Measurements from ENCODE around the gene NTRK2.

Gene NTRK2

GRCh38 chr9:84686068-84686467, 16.5 kb downstream of the NTRK2 start:
- no peak for DNase-seq

DNA sequence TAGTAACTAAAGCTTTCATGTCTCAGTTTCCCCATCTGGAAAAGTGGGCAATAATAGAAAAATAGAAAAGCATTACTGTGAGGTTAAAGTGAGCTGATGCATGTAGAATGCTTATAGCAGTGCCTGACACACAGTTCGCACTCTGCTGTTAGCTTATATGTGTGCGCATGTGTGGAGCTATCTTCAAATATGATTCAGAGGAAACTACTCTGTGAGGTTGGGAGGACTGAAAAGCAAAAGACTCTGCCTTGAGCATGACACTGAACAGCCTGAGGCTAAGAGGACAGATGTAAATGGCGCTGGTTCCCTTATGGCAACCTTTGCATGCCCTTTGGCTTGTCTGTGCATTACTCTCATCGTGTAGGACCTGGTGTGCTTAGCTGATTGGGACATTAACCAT, 19.4 kb downstream of the NTRK2 start:
- no peak for DNase-seq

- no peak for DNase-seq
Observed at GRCh38 chr9:84691634-84692033, 22.1 kb downstream of the NTRK2 start.

DNA sequence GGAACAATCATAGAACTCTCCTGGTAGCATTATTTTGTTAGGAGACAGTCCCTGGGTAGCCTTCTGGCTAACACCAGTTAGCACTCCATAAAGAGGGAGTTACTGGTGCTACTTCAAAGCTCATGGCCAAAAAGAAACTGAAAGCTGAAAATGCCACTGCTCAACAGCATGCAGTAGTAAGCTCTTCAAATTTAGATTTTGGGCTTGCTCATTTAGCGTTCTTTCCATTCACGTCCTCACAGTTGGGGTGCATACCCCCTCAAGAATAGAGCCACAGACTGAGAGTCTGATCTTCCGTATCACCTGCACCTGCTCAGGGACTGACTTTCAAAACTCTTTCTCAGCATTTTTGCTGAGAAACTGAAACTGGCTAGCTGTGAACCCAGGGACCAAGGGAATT, 24.7 kb downstream of the NTRK2 start:
- DNase-seq = no peak

DNA sequence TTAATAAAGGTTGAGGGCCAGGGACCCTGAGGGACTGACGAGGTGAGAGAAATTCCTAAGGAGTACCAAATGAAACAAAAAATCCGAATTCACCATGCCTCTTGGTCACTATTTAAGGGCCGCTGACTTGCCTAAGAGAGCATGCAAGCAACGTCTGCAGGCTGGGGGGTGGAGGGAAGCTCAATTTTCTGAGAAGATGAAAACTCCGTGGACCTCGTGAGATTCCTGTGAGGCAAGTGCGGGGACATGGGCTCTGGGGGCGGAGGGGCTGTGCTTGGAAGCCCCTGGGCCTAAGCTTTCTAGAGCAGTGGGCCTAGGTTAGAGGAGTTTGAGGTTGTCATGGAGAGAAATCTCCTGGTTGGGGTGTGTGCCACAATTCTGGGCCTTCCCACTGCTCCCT, 27.5 kb downstream of the NTRK2 start:
- no peak for DNase-seq

DNA sequence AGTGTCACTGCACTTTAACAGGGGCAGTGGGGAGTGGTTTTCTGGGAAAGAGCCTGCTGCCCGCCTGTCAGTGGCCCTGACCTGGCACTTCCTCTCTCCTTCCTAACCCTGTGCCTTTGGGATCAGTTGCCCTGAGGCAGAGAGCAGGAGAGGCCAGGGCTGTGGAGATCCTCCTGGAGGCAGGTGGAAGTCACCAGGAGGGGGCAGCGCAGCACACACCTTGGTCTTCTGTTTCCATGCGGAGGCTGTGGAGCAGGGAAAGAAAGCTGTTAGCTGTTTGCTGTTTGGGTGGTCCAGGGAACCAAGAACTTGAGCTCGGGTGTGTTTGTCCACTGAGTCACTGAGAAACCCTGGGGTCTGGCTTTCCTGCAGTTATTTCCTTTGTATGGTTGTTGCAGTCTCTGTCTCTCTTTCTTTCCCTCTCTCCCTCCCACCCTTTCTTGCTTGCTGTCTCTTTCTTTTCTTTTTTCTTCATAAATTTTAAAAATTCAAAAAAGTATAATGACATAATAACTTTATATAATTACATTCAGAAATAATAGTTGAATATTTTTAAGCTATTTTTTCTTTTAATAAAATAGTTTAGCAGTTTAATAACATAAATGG, 28.1 kb downstream of the NTRK2 start:
- no peak for DNase-seq

GRCh38 chr9:84698323-84698722, 28.8 kb downstream of the NTRK2 start:
- DNase-seq = no peak

GRCh38 chr9:84699984-84700383, 30.5 kb downstream of the NTRK2 start:
- no peak for DNase-seq

GRCh38 chr9:84701801-84702200, 32.3 kb downstream of the NTRK2 start:
- DNase-seq = no peak

DNA sequence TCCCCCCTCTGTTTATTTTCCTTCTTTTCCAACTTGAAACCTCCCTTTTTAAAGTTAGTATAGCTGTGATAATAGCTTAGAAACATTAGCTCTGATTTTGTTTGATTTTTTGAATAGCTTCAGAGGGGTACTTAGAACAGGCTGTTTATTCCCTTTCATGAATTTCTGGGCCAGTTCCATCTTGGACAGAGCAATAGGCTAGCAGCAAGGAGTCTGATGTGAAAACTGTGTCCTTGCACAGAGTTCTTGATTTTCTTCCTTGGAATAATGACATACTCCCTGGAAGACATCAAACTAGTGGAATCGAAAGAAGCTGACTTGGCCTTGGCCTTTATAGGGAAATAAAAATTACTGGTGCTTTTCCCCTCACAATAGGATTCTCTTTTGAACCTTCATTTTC, 32.9 kb downstream of the NTRK2 start:
- no peak for DNase-seq

DNA sequence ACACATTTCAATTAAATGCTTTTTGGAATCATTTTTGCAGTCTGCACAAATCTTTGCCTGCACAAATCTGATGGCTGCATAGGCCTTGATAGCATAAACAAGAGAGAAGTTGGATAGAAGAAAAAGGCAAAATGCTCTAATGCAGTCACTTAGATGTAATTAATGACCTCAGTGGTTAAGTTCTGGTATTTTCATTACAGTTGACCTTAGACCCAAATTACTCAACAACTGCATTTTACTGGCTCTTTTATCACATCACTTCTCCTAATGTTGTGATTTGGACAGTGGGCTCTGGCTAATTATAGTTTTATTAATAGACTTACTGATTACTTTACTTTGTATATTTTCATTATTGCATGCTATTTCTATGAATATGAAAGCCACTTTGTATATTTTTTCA, 34.3 kb downstream of the NTRK2 start:
- no peak for DNase-seq

DNA sequence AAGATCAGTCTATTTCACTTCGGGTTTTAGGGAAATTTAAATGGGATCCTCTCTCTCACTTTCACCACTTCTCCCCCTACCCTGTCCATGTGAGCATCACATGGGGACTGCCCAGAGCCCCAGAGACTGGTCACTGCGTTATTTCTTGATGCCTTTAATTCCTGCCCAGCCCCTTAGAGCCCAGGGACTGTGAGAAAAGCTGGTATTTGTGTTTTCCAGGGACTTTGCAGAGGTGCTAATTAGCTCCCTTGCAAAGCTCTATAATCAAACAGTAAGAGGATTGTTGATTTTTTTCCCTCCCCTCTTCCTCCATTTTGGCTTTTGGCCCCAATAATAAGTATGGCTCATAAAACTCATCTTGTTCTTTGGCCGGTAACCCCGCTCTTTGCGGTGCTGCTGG, 35.6 kb downstream of the NTRK2 start:
- DNase-seq = no peak

DNA sequence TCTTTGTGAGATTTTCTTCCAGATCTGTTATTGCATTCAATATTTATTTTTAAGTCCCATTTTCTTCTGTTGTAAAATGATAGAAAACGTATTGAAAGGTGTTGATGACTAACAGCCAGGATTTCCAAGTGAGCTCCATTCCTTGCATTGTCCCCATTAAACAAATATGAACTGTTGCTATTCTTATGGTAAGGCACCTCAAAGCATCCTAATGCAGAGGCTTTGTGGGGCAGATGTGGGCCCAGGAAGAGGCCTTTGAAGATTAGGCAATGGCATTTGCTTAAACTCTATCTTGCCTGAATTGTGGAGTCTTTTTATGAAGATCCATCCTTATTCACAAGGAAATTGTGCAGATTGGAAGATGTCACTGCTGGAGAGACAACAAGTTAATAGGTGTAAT, 38.9 kb downstream of the NTRK2 start:
- no peak for DNase-seq

GRCh38 chr9:84709056-84709455, 39.5 kb downstream of the NTRK2 start:
- no peak for DNase-seq

DNA sequence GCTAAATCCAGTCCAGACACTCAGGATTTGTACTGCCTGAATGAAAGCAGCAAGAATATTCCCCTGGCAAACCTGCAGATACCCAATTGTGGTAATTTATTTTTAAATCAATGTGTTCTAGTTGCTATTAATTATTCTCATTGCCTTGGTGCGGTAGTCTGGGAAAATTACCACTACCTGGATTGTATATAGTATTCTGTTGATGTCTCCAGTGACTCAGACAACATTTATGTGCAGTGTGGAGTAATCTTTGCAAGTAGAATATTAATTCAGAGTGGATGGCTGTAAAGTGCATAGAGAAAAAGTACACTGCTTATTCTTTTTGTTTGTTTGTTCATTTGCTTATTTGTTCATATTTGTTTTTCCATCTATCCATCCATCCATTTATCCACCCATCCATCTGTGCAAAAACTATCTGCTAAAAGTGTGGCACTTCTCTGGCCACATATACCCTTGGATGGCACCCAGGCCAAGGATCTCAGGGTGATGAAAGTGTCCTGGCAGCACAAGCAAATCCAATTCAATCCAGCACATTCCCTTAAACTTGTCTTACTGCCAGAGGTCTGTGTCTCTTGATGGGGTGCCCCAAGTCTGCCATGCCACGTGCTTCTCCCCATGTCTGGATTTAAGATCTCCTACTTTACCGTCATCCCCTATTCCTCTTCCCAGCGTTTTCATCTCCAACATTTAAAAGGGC, 41.3 kb downstream of the NTRK2 start:
- no peak for DNase-seq

DNA sequence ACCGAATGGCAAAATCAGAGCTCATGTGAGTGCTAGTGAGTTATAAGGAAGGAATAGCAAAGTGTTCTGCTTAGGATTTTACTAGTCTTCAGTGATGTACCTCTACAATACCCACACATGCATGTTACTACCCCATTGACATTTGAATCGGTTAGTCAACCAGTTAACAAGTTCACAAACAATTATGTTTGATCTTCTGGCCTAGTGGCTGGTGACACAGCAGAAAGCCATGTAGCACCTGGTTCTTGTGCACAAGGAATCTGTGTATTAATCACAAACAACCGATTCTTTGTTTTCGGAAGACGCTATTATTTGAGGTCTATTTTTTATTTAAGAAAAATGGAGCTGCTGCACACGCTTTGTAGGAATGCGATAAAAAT, 41.9 kb downstream of the NTRK2 start:
- DNase-seq = no peak

DNA sequence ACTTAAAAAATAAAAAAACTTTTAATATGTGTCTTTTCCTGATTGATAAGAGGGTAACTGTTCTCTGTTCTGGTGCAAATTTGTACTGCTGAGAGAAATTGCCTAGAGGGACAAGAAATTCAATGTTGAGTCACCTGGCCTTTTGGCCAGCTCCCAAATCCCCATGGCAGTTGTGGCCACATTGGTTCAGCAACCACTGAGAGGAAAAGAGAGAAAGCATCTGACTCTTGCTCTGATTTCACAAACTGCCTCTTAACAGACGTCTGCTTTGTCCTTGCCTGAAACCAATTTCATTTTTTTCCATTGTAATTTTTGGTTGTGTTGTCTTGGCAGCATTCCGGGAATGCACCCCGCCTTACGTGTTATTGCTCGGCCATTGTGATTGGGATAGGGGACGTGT, 42.4 kb downstream of the NTRK2 start:
- DNase-seq = no peak

- DNase-seq = no peak
Observed at GRCh38 chr9:84716217-84716616, 46.7 kb downstream of the NTRK2 start.

DNA sequence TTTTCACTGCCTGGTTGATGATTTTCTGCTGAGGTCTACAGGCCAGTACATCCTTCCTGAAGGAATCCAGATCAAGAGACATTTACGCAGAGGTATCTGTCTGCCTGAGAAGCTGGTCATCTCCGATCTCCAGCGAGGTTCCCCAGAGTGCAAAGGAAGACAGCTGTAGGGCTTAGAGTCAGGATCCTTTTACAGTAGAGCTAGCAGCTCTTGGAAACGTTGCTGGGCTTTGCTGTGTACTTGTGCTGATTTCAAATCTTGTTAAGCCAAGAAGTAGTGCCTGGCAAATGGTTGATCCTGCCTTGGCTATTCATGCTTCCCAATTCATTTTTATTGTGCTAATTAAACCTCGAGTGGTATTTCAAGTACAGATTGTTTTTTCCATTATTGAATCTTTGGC, 48.9 kb downstream of the NTRK2 start:
- no peak for DNase-seq

GRCh38 chr9:84722388-84722989, 53.0 kb downstream of the NTRK2 start:
- DNase-seq = no peak

- DNase-seq = no peak
Observed at GRCh38 chr9:84723426-84723825, 53.9 kb downstream of the NTRK2 start.

DNA sequence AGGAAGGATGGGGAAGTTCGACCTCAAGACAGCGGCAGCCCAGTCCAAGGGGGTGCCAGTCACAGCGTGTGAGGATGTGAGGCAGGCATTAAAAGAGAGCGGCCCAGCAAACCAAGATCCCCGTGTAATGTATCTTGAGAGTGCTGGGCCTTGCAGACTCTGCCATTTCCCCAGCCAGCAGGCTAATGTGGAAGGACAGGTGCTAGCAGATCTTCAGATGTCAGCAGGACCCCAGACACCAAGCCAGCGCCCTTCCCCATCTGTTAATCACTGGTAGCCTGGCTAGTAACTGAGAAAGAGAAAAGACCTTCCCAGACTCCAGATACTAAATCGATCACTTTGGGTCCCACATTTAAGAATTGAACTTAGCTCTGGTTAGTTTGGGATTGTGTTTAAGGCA, 62.2 kb downstream of the NTRK2 start:
- no peak for DNase-seq

DNA sequence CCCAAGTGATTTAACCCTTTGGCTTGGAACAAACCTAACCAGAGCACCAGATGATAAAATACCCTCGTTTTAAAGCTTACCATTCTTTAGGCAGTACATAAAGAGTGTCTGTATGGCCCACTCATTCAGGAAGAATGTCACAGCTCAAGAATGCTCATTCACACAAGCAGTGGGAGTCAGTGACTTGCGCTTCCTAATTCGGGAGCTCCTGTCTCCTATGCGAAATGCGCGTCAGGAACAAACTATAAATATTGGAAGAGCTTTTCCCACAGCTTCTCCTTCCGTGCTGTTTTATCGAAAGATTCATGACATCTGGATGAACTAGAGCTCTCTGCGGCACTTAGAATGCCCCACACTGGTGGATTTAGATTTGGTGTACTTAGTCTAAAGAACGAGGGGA, 66.6 kb downstream of the NTRK2 start:
- DNase-seq = no peak

GRCh38 chr9:84736536-84736935, 67.0 kb downstream of the NTRK2 start:
- no peak for DNase-seq

GRCh38 chr9:84738353-84738752, 68.8 kb downstream of the NTRK2 start:
- no peak for DNase-seq

All from effector CD4-positive, alpha-beta T cell (primary cell).